Measurements from ENCODE around the gene NOL9.
"Not testable (repeated sequence)": the region's sequence is repeated elsewhere in the genome, so short reads cannot be mapped to it uniquely, and the experiment has no call there.

Gene NOL9

GRCh38 chr1:6570100-6570499, 15.8 kb upstream of the NOL9 start:
- Mint-ChIP-seq H3K27me3 (no peaks in the 10 kb centered on the region), H3K36me3 (ENCODE audit: low read depth) (no peaks in the 10 kb centered on the region), H3K4me3 (no peak overlapping the region), H3K9me3 (no peaks in the 10 kb centered on the region), H3K27ac (no peak overlapping the region), H3K4me1 (ENCODE audit: low read depth) (no peaks in the 10 kb centered on the region)
- no peak for DNase-seq

- Mint-ChIP-seq H3K27ac (no peak overlapping the region), H3K36me3 (ENCODE audit: low read depth) (no peaks in the 10 kb centered on the region), H3K27me3 (no peaks in the 10 kb centered on the region), H3K4me3 (no peak overlapping the region), H3K4me1 (ENCODE audit: low read depth) (no peaks in the 10 kb centered on the region), H3K9me3 (no peaks in the 10 kb centered on the region)
- no peak for DNase-seq
Observed at GRCh38 chr1:6569033-6569432, 14.7 kb upstream of the NOL9 start.

GRCh38 chr1:6560267-6560666, 6.0 kb upstream of the NOL9 start:
- H3K27ac Mint-ChIP-seq = no peak overlapping the region

GRCh38 chr1:6559161-6559560, 4.8 kb upstream of the NOL9 start:
- not testable (repeated sequence) for DNase-seq; H3K4me3 Mint-ChIP-seq; H3K36me3 Mint-ChIP-seq (ENCODE audit: low read depth); H3K4me1 Mint-ChIP-seq (ENCODE audit: low read depth); H3K27me3 Mint-ChIP-seq; H3K27ac Mint-ChIP-seq; H3K9me3 Mint-ChIP-seq

More at GRCh38 chr1:6560267-6560666, 6.0 kb upstream of the NOL9 start:
- Mint-ChIP-seq H3K9me3 (no peaks in the 10 kb centered on the region), H3K4me1 (ENCODE audit: low read depth) (no peaks in the 10 kb centered on the region), H3K27me3 (no peaks in the 10 kb centered on the region), H3K4me3 (no peak overlapping the region), H3K36me3 (ENCODE audit: low read depth) (no peaks in the 10 kb centered on the region)
- DNase-seq = no peak

DNA sequence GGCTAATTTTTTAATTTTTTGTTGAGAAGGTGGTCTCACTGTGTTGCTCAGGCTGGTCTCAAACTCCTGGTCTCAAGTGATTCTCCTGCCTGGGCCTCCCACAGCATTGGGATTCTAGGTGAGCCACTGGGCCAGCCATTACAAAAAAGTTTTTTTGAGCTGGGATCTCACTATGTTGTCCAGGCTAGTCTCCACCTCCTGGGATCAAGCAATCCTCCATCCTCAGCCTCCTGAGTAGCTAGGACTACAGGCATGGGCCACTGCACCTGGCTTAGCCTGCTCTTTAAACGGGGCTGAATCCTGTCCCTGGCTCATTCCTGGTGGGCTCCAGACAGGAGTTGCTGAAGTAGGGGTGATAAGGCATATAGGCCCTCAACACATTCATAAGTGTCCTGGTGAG, 3.3 kb upstream of the NOL9 start:
- H3K9me3 Mint-ChIP-seq = no peaks in the 10 kb centered on the region
- no peaks in the 10 kb centered on the region for H3K27me3 Mint-ChIP-seq
- no peak for DNase-seq
- H3K27ac Mint-ChIP-seq = no peak overlapping the region
- H3K36me3 Mint-ChIP-seq (ENCODE audit: low read depth) = peaks cover 6% of the 10 kb centered on the region
- H3K4me3 Mint-ChIP-seq = no peak overlapping the region
- peaks cover 12% of the 10 kb centered on the region for H3K4me1 Mint-ChIP-seq (ENCODE audit: low read depth)

GRCh38 chr1:6554907-6555778, 830 bp upstream of the NOL9 start, which contains the start of gene TAS1R1:
Gene TAS1R1, plus strand, starts transcription at chr1:6555307. Its CDS starts 67 bp downstream, at chr1:6555374.
- H3K36me3 Mint-ChIP-seq (ENCODE audit: low read depth) = peaks cover 23% of the 10 kb centered on the region

DNA sequence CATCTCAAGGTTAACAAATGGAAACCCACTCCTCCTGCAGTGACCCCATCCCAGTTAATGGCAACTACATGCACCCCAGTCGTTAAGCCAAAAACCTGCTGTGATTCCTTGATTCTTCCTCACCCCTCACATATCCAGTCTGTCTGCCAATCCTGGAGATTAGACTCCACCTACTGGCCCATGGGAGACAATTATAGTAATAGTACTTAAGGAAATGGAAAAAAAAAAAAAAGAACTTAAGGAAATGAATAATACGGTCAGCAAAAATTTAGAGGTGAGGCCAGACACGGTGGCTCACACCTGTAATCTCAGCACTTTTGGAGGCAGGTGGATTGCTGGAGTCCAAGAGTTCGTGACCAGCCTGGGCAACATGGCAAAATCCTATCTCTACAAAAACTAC, 7.0 kb downstream of the NOL9 start:
- peaks cover 88% of the 10 kb centered on the region for H3K36me3 Mint-ChIP-seq (ENCODE audit: low read depth)
- DNase-seq = no peak
- H3K27ac Mint-ChIP-seq = peak overlapping the region; percentile 89
- no peak overlapping the region for H3K4me3 Mint-ChIP-seq
- H3K4me1 Mint-ChIP-seq (ENCODE audit: low read depth) = peaks cover 38% of the 10 kb centered on the region
- H3K9me3 Mint-ChIP-seq = no peaks in the 10 kb centered on the region
- no peaks in the 10 kb centered on the region for H3K27me3 Mint-ChIP-seq

More at GRCh38 chr1:6554907-6555778, 830 bp upstream of the NOL9 start, which contains the start of gene TAS1R1:
- Mint-ChIP-seq H3K27ac (peak within 1 kb of the TSS; percentile 83), H3K4me3 (peak within 1 kb of the TSS; percentile 87), H3K9me3 (no peaks in the 10 kb centered on the region), H3K27me3 (no peaks in the 10 kb centered on the region), H3K4me1 (ENCODE audit: low read depth) (peaks cover 19% of the 10 kb centered on the region)
- DNase-seq = peak; percentile 34

DNA sequence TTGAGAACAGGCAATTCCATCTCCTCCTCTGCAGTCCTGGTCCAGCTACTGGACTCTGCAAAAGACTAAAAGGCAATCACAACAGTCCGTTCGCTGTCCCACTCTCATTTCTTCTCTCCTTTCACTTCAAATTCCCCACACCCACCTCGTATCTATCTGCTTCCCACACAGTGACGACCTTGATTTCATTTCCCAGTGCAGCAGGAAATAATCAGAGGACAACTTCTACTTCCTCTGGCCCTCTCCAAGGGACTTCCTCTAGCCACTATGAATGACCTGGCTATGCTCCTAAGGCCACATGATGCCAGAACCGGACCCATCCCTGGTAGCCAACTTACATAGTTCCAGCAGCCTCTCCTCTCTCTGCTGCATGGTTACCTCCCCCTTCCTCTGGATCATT, 8.0 kb downstream of the NOL9 start:
- Mint-ChIP-seq H3K27me3 (no peaks in the 10 kb centered on the region), H3K9me3 (no peaks in the 10 kb centered on the region), H3K27ac (peak overlapping the region; percentile 89), H3K36me3 (ENCODE audit: low read depth) (peaks cover 91% of the 10 kb centered on the region), H3K4me1 (ENCODE audit: low read depth) (peaks cover 34% of the 10 kb centered on the region), H3K4me3 (no peak overlapping the region)
- no peak for DNase-seq

GRCh38 chr1:6545276-6546112, 8.8 kb downstream of the NOL9 start:
- DNase-seq = no peak
- Mint-ChIP-seq H3K27ac (peak overlapping the region; percentile 89), H3K4me1 (ENCODE audit: low read depth) (peaks cover 34% of the 10 kb centered on the region), H3K27me3 (no peaks in the 10 kb centered on the region), H3K9me3 (no peaks in the 10 kb centered on the region), H3K36me3 (ENCODE audit: low read depth) (peaks cover 93% of the 10 kb centered on the region), H3K4me3 (no peak overlapping the region)

GRCh38 chr1:6544831-6545230, 9.5 kb downstream of the NOL9 start:
- Mint-ChIP-seq H3K27ac (peak overlapping the region; percentile 89), H3K9me3 (no peaks in the 10 kb centered on the region), H3K27me3 (no peaks in the 10 kb centered on the region), H3K4me3 (no peak overlapping the region), H3K36me3 (ENCODE audit: low read depth) (peaks cover 91% of the 10 kb centered on the region), H3K4me1 (ENCODE audit: low read depth) (peaks cover 32% of the 10 kb centered on the region)
- no peak for DNase-seq

DNA sequence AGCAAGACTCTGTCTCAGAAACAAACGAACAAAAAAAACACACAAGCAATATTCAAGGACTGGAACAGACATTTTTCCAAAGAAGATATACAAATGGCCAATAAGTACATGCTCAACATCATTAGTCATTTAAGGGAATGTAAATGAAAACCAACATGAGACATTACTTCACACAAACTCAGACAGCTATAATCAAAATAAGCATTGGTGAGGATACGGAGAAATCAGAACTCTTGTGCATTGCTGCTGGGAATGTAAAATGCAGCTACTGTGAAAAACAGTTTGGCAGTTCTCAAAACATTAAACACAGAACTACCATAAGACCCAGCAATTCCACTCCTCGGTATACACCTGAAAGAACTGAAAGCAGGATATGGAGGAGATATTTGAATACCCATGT, 15.4 kb downstream of the NOL9 start:
- DNase-seq = no peak
- Mint-ChIP-seq H3K27me3 (no peaks in the 10 kb centered on the region), H3K9me3 (no peaks in the 10 kb centered on the region), H3K4me1 (ENCODE audit: low read depth) (peaks cover 13% of the 10 kb centered on the region), H3K27ac (peak overlapping the region; percentile 66), H3K36me3 (ENCODE audit: low read depth) (peaks cover 82% of the 10 kb centered on the region), H3K4me3 (no peak overlapping the region)

- Mint-ChIP-seq H3K4me3 (no peak overlapping the region), H3K4me1 (ENCODE audit: low read depth) (peaks cover 13% of the 10 kb centered on the region), H3K36me3 (ENCODE audit: low read depth) (peaks cover 85% of the 10 kb centered on the region), H3K27ac (no peak overlapping the region), H3K9me3 (no peaks in the 10 kb centered on the region), H3K27me3 (no peaks in the 10 kb centered on the region)
- no peak for DNase-seq
Observed at GRCh38 chr1:6536291-6536690, 18.0 kb downstream of the NOL9 start.

DNA sequence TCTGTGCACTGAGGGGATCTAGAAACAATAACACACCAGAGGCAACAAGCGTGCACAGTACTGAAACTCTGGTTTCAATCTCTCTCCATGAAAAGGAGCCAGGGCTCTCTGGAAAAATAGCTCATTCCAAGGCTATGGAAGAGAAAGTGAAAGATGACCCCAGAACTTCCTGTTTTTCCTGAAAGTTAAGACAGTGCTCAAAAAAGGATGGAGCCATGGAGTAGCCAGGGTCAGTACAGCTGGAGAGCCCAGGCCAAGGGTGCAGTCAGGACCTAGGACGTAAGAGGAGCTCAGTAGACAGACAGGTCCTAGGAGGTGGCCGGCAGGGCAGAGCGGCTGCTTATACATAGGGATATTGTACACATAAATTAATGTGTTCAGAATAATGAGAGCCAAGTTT, 19.1 kb downstream of the NOL9 start:
- H3K27me3 Mint-ChIP-seq = no peaks in the 10 kb centered on the region
- H3K4me3 Mint-ChIP-seq = no peak overlapping the region
- H3K27ac Mint-ChIP-seq = peak overlapping the region; percentile 59
- H3K4me1 Mint-ChIP-seq (ENCODE audit: low read depth) = peaks cover 13% of the 10 kb centered on the region
- no peak for DNase-seq
- peaks cover 85% of the 10 kb centered on the region for H3K36me3 Mint-ChIP-seq (ENCODE audit: low read depth)
- H3K9me3 Mint-ChIP-seq = no peaks in the 10 kb centered on the region

DNA sequence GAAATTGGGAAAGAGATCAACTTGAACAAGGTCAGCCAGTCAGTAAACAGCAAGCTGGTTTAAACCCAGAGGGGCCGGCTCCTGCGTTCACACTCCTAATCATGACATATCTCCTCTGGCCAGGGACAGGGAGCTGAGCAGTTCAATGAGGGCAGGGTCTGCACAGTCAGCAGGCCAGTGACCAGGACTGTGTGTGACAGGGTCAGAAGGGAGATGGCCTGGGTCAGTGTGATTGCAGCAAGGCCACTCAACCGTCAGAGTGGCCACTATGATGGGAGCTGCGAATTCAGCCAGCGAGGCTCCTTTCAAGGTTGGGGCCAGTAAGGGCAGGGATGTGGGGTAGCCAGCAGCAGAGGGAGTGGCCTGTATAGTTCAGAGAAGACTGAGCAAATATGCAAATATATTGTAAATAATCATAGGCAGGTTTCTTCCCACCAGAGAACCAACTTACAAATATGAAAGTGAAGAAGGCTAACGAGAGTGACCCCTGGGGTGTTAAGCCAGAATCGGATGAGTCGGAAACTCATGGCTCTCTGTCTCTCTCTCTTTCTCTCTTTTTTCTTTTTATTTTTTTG, 20.0 kb downstream of the NOL9 start:
- no peaks in the 10 kb centered on the region for H3K9me3 Mint-ChIP-seq
- peaks cover 83% of the 10 kb centered on the region for H3K36me3 Mint-ChIP-seq (ENCODE audit: low read depth)
- H3K27ac Mint-ChIP-seq = peak overlapping the region; percentile 26
- H3K4me3 Mint-ChIP-seq = no peak overlapping the region
- H3K27me3 Mint-ChIP-seq = no peaks in the 10 kb centered on the region
- peaks cover 11% of the 10 kb centered on the region for H3K4me1 Mint-ChIP-seq (ENCODE audit: low read depth)
- DNase-seq = no peak

Measured in activated T-cell treated with anti-CD3 and anti-CD28 coated beads, Interleukin-2, amount 50 U/mL, for 24 hours (primary cell).